NCI-H460 (cell line): ENCODE measurements around the gene ECM1. TPM values are rescaled to one million over a fixed set of nuclear protein-coding genes. Genes with fewer than 3 reads are reported as not detected.

Source experiments
- DNase-seq: peaks from one replicate; pipeline ENCODE4 v3.0.0-alpha.2; 2016; ENCODE audit warnings: low read depth; ENCODE audit errors: extremely low read depth
- small RNA-seq, 2 experiments: library from RNA; depleted of rRNA; stranded (forward); fragments of <200 nt; gene quantifications; one replicate each; pipeline ENCODE3, GENCODE V24; 2014
- total RNA-seq: library from RNA; depleted of rRNA; stranded (reverse); fragments of >200 nt; shearing (Covaris generic); gene quantifications from 2 replicates; pipeline ENCODE4 v1.2.3, GENCODE V29; 2014; rRNA removed

ECM1 gene
- total RNA-seq, 1 experiment from 2014 or later: 12.0 TPM

DNA sequence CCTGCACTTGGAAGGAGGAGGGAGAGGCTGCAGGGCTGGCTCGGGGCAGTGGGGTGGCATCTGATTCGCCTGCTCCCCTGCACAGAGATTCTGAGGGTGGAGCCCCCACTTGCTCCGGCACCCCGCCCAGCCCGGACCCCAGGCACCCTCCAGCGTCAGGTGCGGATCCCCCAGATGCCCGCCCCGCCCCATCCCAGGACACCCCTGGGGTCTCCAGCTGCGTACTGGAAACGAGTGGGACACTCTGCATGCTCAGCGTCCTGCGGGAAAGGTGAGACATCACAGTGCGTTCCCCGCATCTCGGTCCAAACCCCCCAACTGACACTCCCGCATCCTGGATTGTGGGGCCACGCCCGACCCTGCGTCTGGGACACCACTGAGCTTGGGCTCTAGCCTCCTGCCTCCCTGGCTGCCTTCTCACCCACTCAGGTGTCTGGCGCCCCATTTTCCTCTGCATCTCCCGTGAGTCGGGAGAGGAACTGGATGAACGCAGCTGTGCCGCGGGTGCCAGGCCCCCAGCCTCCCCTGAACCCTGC, 49.2 kb downstream of the ECM1 start:
- DNase-seq: no peak

GRCh38 chr1:150557813-150558212, 49.9 kb downstream of the ECM1 start:
- no peak for DNase-seq

DNA sequence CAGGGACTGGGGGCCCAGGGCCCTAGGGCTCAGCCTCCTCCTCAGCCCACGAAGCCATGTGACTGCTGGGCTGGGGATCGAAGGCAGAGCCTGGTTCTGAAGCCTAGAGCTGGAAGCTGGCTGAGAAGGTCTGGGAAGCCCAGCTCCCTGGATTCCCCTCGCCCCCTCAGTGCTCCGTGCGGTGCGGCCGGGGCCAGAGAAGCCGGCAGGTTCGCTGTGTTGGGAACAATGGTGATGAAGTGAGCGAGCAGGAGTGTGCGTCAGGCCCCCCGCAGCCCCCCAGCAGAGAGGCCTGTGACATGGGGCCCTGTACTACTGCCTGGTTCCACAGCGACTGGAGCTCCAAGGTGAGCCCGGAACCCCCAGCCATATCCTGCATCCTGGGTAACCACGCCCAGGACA, 50.4 kb downstream of the ECM1 start:
- DNase-seq: no peak

DNA sequence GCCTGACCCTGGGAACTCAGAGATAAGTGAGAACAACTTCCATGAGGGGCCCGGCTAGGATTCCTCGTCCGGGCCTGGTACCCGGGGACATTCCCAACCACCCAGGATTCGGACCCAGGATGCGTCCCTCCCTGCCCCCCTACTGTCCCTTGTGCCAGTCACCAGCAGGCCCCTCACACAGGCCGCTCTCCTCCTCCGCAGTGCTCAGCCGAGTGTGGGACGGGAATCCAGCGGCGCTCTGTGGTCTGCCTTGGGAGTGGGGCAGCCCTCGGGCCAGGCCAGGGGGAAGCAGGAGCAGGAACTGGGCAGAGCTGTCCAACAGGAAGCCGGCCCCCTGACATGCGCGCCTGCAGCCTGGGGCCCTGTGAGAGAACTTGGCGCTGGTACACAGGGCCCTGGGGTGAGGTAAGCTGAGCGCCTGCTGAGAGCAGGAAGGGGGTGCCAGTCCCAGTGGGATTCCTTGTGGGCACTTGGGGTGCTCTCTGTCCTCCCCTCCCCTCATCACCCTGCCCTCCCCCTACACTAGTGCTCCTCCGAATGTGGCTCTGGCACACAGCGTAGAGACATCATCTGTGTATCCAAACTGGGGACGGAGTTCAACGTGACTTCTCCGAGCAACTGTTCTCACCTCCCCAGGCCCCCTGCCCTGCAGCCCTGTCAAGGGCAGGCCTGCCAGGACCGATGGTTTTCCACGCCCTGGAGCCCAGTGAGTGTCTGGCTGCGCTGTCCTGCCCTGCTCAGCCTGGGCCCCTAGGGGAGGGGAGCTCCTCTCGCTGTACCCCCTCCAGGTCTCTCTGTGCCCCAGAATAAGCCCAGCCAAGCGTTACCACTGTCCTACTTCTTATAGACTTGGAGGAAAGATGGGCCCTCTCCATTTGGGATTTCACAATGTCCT, 51.1 kb downstream of the ECM1 start:
- no peak for DNase-seq

- DNase-seq: no peak
These were observed 51.7 kb downstream of the ECM1 start for GRCh38 chr1:150559656-150560010.

GRCh38 chr1:150560011-150560438, 52.1 kb downstream of the ECM1 start:
- DNase-seq: peak; percentile 86

- peak; percentile 97 for DNase-seq
These were observed 52.8 kb downstream of the ECM1 start for GRCh38 chr1:150560576-150561253.

GRCh38 chr1:150561254-150561973, 53.5 kb downstream of the ECM1 start:
- DNase-seq: peak; percentile 99

- peak; percentile 95 for DNase-seq
These were observed 54.1 kb downstream of the ECM1 start for GRCh38 chr1:150561974-150562445.

DNA sequence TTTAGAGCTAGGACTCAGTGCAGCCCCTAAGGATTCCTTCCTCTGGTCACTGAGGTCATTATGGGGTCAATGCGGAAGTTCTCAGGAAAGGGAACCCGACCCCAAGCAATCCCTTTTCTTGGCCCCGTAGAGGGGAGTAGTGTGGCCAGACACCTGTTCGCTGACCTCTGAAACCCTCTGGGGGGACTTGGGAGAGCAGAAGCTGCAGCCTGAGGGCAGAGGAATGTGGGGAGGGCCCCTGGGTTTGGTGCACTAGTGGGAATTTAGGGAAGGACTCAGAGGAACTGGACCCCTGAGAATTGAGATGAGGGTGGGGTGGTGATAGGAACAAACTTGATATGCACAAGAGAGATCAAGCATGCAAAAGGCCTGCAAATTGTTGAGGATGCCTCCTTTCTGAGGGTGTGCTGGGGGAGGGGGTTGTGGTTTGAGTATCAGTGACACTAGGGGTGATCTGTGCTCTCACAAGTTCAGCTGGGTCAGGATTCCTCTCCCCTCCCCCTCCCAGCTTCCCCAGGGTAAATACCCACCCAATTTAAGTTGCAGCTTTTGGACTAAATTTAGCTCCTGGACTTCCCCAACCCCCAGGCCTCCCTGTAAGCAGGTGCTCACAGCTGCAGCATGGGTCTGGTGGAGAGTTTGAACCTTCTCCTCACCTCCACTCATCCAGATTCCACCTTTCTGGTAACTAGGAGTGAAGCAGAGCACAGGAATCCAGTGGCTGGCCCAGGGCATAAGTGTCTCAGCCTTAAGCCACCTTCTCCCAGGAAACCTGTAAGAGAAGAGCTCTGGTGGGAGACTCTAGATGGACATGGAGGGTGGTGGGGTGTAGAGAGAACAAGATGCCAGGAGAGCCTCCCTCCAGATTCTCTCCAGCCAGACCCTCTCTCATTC, 54.8 kb downstream of the ECM1 start:
- no peak for DNase-seq

Small RNAs within 50 kb of the gene (small RNA-seq; reads per million reads assigned to genes)
- 0 reads per million in 2 experiments for gene MIR4257

Other genes starting within 250 kb of the ECM1 start
- 123 and 135 TPM in 2 replicates for gene APH1A, start 239.1 kb upstream of the ECM1 start, total RNA-seq
- 3.6 TPM in 1 of 2 replicates, not detected in the other for gene C1orf54, start 235.3 kb upstream of the ECM1 start, total RNA-seq
- gene CIART, start 225.6 kb upstream of the ECM1 start, total RNA-seq: 1.1 and 1.4 TPM in 2 replicates
- 102 and 112 TPM in 2 replicates for gene MRPS21, start 214.2 kb upstream of the ECM1 start, total RNA-seq
- 76.5 and 89.8 TPM in 2 replicates for gene PRPF3, start 186.6 kb upstream of the ECM1 start, total RNA-seq
- 21.8 and 23.0 TPM in 2 replicates for gene RPRD2, start 144.0 kb upstream of the ECM1 start, total RNA-seq
- 40.4 and 42.1 TPM in 2 replicates for gene TARS2, start 20.7 kb upstream of the ECM1 start, total RNA-seq
- not detected in 2 replicates for gene FALEC, start 7.6 kb downstream of the ECM1 start, total RNA-seq
- 5.7 and 5.8 TPM in 2 replicates for gene ADAMTSL4, start 41.3 kb downstream of the ECM1 start, total RNA-seq
- gene MCL1, start 71.5 kb downstream of the ECM1 start, total RNA-seq: 489 and 574 TPM in 2 replicates
- gene ENSA, start 121.5 kb downstream of the ECM1 start, total RNA-seq: 123 and 128 TPM in 2 replicates
- 15.0 and 19.1 TPM in 2 replicates for gene GOLPH3L, start 189.0 kb downstream of the ECM1 start, total RNA-seq
- gene HORMAD1, start 212.8 kb downstream of the ECM1 start, total RNA-seq: 10.2 and 14.6 TPM in 2 replicates